Neural cell (in vitro differentiated cells): ENCODE results near the gene ESRRB. TPM values are rescaled to one million over a fixed set of nuclear protein-coding genes. Genes with fewer than 3 reads are reported as not detected.

Source experiments
- H2AFZ ChIP-seq: fragments of 200-600, 300-800 bp; sonication (generic), shearing (Covaris generic); 2 replicates; pipeline ENCODE4 v1.6.0; 2014; ENCODE audit warnings: low read depth, mild to moderate bottlenecking, antibody characterized with exemption, low read length, moderate library complexity
- H3F3A ChIP-seq: fragments of 200-600 bp; shearing (Covaris generic); 2 replicates; pipeline ENCODE4 v1.6.1; 2016; ENCODE audit warnings: mild to moderate bottlenecking, moderate library complexity, mixed read lengths, antibody characterized with exemption, low read length; ENCODE audit not compliant: insufficient read depth, poor library complexity, severe bottlenecking
- H3K27ac ChIP-seq: fragments of 200-600, 300-800 bp; sonication (generic), shearing (Covaris generic); 2 replicates; pipeline ENCODE4 v1.5.1; 2014; ENCODE audit warnings: mild to moderate bottlenecking, low read length, moderate library complexity
- H3K27me3 ChIP-seq: fragments of 300-800, 200-600 bp; sonication (generic), shearing (Covaris generic); 2 replicates; pipeline ENCODE4 v1.6.0; 2014; ENCODE audit warnings: mild to moderate bottlenecking, low read depth, low read length, moderate library complexity; ENCODE audit not compliant: insufficient read depth
- H3K36me3 ChIP-seq: fragments of 300-800, 200-600 bp; sonication (generic), shearing (Covaris generic); 2 replicates; pipeline ENCODE4 v1.5.1; 2014; ENCODE audit warnings: mild to moderate bottlenecking, antibody characterized with exemption, low read length, moderate library complexity; ENCODE audit not compliant: insufficient read depth
- H3K4me2 ChIP-seq: fragments of 300-800, 200-600 bp; sonication (generic), shearing (Covaris generic); 2 replicates; pipeline ENCODE4 v1.6.0; 2014; ENCODE audit warnings: mild to moderate bottlenecking, low read length
- H3K4me3 ChIP-seq: fragments of 300-800, 200-600 bp; sonication (generic), shearing (Covaris generic); 2 replicates; pipeline ENCODE4 v1.5.1; 2014; ENCODE audit warnings: mild to moderate bottlenecking, low read length, moderate library complexity
- H3K79me2 ChIP-seq: fragments of 200-600 bp; shearing (Covaris generic); replicated peaks from 2 replicates; pipeline ENCODE4 v1.6.0; 2014; ENCODE audit warnings: mild to moderate bottlenecking, low read length, moderate library complexity; ENCODE audit not compliant: insufficient read depth
- H3K9ac ChIP-seq: fragments of 300-800, 200-600 bp; sonication (generic), shearing (Covaris generic); 2 replicates; pipeline ENCODE4 v1.6.1; 2016; ENCODE audit warnings: mild to moderate bottlenecking, low read length, mixed read lengths
- H3K9me2 ChIP-seq: fragments of 200-600 bp; shearing (Covaris generic); 2 replicates; pipeline ENCODE4 v1.6.1; 2016; ENCODE audit warnings: mild to moderate bottlenecking, low read length, mixed read lengths; ENCODE audit not compliant: insufficient read depth
- H3K9me3 ChIP-seq: fragments of 200-600, 300-800 bp; sonication (generic), shearing (Covaris generic); 2 replicates; pipeline ENCODE4 v1.6.1; 2016; ENCODE audit warnings: mild to moderate bottlenecking, mixed run types, low read length, moderate library complexity, mixed read lengths
- H4K20me1 ChIP-seq: fragments of 200-600 bp; shearing (Covaris generic); 2 replicates; pipeline ENCODE4 v1.6.1; 2016; ENCODE audit warnings: mild to moderate bottlenecking, mixed run types; ENCODE audit not compliant: insufficient read depth
- EP300 ChIP-seq: fragments of 450-650 bp; conservative IDR thresholded peaks from 2 replicates; pipeline ENCODE4 v1.6.1; 2014; ENCODE audit warnings: antibody characterized with exemption, mild to moderate bottlenecking, moderate library complexity; ENCODE audit not compliant: poor library complexity, severe bottlenecking
- EZH2 ChIP-seq: fragments of 200-600, 300-800 bp; shearing (Covaris generic), sonication (generic); IDR thresholded peaks from 2 replicates; pipeline ENCODE4 v1.6.1; 2014; ENCODE audit warnings: antibody characterized with exemption, low read length, borderline replicate concordance, mild to moderate bottlenecking; ENCODE audit not compliant: insufficient read depth, poor library complexity, severe bottlenecking
- MXI1 ChIP-seq: fragments of 450-650 bp; conservative IDR thresholded peaks from 2 replicates; pipeline ENCODE4 v1.6.1; 2014; ENCODE audit warnings: antibody characterized with exemption, mild to moderate bottlenecking; ENCODE audit not compliant: poor library complexity, severe bottlenecking
- POLR2AphosphoS5 ChIP-seq: IDR thresholded peaks from 2 replicates; pipeline ENCODE4 v1.6.1; 2012
- RAD21 ChIP-seq: fragments of 450-650 bp; conservative IDR thresholded peaks from 2 replicates; pipeline ENCODE4 v1.6.1; 2014; ENCODE audit warnings: antibody characterized with exemption, mild to moderate bottlenecking, moderate library complexity
- SMC3 ChIP-seq: fragments of 450-650 bp; conservative IDR thresholded peaks from 2 replicates; pipeline ENCODE4 v1.6.1; 2014; ENCODE audit warnings: antibody characterized with exemption, mild to moderate bottlenecking, moderate library complexity; ENCODE audit not compliant: poor library complexity
- TAF1 ChIP-seq: IDR thresholded peaks from 2 replicates; pipeline ENCODE4 v1.6.1; 2012; ENCODE audit warnings: low read depth
- polyA plus RNA-seq: library from polyadenylated mRNA; depleted of rRNA; stranded (reverse); fragments of >200 nt; gene quantifications from 2 replicates; pipeline ENCODE4 v1.2.3, GENCODE V29; 2014
- TF ChIP-seq, protein P1 (sequence below): fragments of 450-650 bp; IDR thresholded peaks from 2 replicates; pipeline ENCODE4 v1.5.1; 2014; ENCODE audit warnings: antibody characterized with exemption, mild to moderate bottlenecking, moderate library complexity; ENCODE audit not compliant: poor library complexity, severe bottlenecking
- TF ChIP-seq, protein P2 (sequence below): IDR thresholded peaks from 2 replicates; pipeline ENCODE4 v1.6.1; 2012; ENCODE audit warnings: borderline replicate concordance

ESRRB gene
- polyA plus RNA-seq, 1 donor from 2014 or later: 0.59 TPM

DNA sequence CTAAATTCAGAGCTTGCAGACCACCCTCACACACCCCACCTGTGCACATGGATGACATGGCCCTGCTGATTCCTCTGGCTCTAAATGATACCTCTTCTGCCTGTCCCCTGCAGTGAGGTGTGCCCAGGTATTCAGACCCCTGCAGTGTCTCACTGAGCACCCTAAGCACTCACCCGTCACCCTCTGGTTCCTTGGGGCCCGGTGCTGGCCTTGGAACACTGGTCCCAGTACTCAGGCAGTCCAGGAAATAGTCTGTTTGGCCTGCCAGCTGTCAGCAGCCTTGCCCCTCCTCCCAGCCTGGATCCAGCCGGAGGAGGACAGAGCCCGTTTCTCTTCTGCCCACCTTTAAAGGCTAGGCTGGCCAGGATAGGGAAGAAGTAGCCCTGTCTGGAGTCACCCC, 44.9 kb downstream of the ESRRB start:
- H2AFZ ChIP-seq: no peak overlapping the region

DNA sequence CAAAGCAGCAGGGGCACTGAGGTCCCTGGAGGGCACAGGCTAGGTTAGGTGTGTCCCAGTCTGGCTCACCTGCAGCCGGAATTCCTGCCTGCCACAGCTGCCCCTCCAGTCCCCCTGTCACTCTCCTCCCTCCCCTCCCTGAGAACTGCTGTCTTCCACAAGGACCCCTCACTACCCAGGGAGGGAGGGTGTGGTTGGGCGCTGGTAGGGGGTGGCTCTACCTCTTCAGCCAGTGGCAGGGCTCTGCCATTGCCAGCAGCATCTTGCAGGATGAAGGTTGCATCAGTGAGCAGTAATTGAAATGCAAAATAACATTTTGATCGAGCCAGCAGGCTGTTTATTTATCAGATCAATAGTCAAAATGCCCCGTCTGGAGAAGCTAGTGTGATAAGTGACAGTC, 45.7 kb downstream of the ESRRB start:
- no peak overlapping the region for H2AFZ ChIP-seq
- H3K4me2 ChIP-seq: no peak overlapping the region
- H3K9me3 ChIP-seq: no peaks in the 10 kb centered on the region
- H3K9ac ChIP-seq: no peak overlapping the region
- no peaks in the 10 kb centered on the region for H3K27me3 ChIP-seq
- H4K20me1 ChIP-seq: no peaks in the 10 kb centered on the region
- H3K9me2 ChIP-seq: no peaks in the 10 kb centered on the region
- no peaks in the 10 kb centered on the region for H3K79me2 ChIP-seq
- H3F3A ChIP-seq: no peaks in the 10 kb centered on the region
- H3K27ac ChIP-seq: no peak overlapping the region
- no peak for TF ChIP-seq TAF1
- no peak for TF ChIP-seq RAD21
- TF ChIP-seq, protein P1, sequence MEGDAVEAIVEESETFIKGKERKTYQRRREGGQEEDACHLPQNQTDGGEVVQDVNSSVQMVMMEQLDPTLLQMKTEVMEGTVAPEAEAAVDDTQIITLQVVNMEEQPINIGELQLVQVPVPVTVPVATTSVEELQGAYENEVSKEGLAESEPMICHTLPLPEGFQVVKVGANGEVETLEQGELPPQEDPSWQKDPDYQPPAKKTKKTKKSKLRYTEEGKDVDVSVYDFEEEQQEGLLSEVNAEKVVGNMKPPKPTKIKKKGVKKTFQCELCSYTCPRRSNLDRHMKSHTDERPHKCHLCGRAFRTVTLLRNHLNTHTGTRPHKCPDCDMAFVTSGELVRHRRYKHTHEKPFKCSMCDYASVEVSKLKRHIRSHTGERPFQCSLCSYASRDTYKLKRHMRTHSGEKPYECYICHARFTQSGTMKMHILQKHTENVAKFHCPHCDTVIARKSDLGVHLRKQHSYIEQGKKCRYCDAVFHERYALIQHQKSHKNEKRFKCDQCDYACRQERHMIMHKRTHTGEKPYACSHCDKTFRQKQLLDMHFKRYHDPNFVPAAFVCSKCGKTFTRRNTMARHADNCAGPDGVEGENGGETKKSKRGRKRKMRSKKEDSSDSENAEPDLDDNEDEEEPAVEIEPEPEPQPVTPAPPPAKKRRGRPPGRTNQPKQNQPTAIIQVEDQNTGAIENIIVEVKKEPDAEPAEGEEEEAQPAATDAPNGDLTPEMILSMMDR: no peak
- no peak for TF ChIP-seq EZH2
- no peak for TF ChIP-seq MXI1
- no peak for TF ChIP-seq SMC3
- no peak for TF ChIP-seq EP300
- TF ChIP-seq, protein P2, sequence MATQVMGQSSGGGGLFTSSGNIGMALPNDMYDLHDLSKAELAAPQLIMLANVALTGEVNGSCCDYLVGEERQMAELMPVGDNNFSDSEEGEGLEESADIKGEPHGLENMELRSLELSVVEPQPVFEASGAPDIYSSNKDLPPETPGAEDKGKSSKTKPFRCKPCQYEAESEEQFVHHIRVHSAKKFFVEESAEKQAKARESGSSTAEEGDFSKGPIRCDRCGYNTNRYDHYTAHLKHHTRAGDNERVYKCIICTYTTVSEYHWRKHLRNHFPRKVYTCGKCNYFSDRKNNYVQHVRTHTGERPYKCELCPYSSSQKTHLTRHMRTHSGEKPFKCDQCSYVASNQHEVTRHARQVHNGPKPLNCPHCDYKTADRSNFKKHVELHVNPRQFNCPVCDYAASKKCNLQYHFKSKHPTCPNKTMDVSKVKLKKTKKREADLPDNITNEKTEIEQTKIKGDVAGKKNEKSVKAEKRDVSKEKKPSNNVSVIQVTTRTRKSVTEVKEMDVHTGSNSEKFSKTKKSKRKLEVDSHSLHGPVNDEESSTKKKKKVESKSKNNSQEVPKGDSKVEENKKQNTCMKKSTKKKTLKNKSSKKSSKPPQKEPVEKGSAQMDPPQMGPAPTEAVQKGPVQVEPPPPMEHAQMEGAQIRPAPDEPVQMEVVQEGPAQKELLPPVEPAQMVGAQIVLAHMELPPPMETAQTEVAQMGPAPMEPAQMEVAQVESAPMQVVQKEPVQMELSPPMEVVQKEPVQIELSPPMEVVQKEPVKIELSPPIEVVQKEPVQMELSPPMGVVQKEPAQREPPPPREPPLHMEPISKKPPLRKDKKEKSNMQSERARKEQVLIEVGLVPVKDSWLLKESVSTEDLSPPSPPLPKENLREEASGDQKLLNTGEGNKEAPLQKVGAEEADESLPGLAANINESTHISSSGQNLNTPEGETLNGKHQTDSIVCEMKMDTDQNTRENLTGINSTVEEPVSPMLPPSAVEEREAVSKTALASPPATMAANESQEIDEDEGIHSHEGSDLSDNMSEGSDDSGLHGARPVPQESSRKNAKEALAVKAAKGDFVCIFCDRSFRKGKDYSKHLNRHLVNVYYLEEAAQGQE: no peak
- no peak for TF ChIP-seq POLR2AphosphoS5
- no peaks in the 10 kb centered on the region for H3K36me3 ChIP-seq
- no peak overlapping the region for H3K4me3 ChIP-seq

More for the DNA sequence above, 44.9 kb downstream of the ESRRB start:
- Histone ChIP-seq H4K20me1 (no peaks in the 10 kb centered on the region), H3K9me2 (no peaks in the 10 kb centered on the region), H3K27me3 (no peaks in the 10 kb centered on the region), H3K36me3 (no peaks in the 10 kb centered on the region), H3K4me2 (no peak overlapping the region), H3K9me3 (no peaks in the 10 kb centered on the region), H3K79me2 (no peaks in the 10 kb centered on the region), H3K27ac (no peak overlapping the region), H3F3A (no peaks in the 10 kb centered on the region), H3K4me3 (no peak overlapping the region), H3K9ac (no peak overlapping the region)
- TF ChIP-seq TAF1 (no peak), EP300 (no peak), SMC3 (no peak), MXI1 (no peak), POLR2AphosphoS5 (no peak), EZH2 (no peak), RAD21 (no peak)
- TF ChIP-seq, protein P1: no peak
- TF ChIP-seq, protein P2: no peak
